Measurements from ENCODE around the gene NPIPB8.
"Not testable (repeated sequence)": the region's sequence is repeated elsewhere in the genome, so short reads cannot be mapped to it uniquely, and the experiment has no call there.

Gene NPIPB8

GRCh38 chr16:28636093-28636823, 1.6 kb upstream of the NPIPB8 start:
- not testable (repeated sequence) for DNase-seq

DNA sequence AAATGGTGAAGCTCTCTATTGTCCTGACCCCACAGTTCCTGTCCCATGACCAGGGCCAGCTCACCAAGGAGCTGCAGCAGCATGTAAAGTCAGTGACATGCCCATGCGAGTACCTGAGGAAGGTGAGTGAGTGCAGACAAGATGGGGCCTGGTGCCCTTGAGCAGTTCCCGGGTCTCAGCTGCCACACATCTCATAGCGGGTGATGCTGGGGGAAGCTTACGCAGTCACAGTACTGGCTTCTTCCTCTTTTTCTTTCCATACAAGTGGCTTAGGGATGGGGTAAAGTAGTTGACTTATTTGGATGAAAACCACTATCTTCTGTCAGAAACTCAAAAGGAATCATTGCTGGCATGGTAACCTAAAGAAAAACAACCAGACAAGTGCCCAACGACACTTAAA, 494 bp downstream of the NPIPB8 start:
- not testable (repeated sequence) for DNase-seq

DNA sequence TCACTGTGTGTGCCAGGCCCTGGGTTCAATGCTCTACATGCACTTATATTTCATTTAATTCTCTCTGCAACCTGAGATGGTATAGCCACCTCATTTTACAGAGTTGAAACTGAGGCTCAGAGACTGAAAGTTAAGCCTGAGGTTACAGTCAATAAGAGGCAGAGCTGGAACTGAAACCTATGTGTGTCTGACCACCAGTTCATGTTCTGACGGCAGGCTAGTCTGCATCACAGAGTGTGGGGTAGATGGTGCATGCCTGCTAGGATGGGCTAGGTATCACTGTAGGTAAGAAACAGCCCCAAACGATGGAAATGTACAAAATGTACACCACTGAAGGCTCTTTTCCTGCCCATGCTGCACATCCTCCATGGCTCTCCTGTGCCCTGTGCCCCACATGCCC, 2.1 kb downstream of the NPIPB8 start:
- DNase-seq, result not testable (repeated sequence)

GRCh38 chr16:28666264-28666663, 28.4 kb downstream of the NPIPB8 start:
- not testable (repeated sequence) for DNase-seq

DNA sequence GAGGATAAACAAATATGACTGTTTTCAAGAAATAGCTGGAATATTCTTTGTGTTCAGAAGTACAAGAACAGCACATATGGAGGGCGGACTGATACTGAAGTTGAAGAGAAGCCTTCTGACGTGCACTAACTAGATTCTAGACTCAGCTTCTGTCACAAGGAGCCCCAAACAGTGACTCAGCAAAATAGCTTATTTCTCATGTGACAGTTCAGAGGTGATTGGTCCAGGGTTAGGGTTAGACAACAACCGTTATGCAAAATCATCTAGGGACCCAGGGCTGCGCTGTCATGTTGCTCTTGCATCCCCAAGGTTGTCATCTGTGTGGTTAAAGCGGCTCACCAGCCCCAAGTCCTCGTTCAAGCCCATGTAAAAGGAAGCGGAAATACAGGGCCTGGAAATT, 29.6 kb downstream of the NPIPB8 start:
- not testable (repeated sequence) for DNase-seq

DNA sequence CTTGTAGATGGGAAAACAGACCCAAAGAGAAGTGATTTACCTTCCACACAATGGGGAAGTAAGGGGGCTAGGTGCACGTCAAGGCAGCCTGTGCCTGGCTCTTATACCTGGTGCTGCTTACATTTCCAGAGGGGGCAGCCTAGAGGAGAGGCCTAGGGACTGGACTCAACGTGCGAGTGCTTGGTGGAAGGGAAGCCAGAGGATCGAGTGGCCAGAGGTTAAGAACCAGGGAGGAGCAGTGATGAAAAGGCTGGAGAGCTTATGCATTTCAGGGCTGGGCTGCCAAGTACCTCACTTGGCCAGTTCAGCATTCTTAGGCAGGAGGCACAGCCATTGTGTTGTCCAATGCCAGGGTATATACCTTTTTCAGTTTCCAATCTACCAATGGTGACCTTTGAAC, 30.3 kb downstream of the NPIPB8 start:
- DNase-seq, result not testable (repeated sequence)

DNA sequence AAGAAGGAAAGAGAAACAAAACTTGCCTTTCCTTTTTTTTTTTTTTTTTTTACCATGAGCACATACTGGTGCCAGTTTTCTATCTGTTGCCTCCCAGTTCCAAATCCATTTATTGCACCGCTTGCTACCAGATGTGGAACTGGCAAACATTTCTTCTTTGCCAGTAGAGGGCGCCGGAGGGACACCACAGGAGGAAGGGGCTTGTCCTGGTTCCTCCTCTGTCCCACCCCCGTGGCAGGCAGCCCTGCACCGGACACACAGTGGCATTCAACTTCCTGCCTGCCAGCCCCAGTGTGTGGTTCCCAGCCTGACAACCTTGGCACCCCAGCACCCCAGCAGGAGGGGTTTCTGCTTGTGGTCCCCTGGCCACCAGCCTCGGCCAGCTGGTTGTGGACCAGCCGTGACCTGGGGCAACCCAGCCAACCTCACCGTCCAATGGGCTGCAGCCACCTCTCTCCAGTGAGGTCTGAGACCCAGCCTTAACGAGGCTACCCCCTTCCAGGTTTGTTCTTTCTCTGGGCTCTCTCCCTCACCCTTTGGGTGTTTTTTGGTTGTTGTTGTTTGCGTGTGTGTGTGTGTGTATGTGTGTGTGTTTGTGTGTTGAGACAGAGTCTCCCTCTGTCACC, 50.6 kb downstream of the NPIPB8 start:
- not testable (repeated sequence) for DNase-seq

- not testable (repeated sequence) for DNase-seq
These were observed 51.6 kb downstream of the NPIPB8 start for GRCh38 chr16:28689425-28689824.

DNA sequence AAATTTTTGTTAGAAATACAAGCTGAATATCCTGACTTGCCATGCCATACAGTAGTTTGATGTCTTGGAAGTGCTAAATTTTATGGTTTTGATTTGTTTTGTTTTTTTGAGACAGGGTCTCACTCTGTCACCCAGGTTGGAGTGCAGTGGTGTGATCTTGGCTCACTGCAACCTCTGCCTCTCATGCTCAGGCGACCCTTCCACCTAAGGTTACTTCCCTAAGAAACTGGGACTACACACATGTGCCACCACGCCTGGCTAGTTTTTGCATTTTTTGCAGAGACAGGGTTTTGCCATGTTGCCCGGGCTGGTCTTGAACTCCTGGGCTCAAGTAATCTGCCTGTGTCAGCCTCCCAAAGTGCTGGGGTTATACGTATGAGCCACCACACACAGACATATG, 53.9 kb downstream of the NPIPB8 start:
- not testable (repeated sequence) for DNase-seq

DNA sequence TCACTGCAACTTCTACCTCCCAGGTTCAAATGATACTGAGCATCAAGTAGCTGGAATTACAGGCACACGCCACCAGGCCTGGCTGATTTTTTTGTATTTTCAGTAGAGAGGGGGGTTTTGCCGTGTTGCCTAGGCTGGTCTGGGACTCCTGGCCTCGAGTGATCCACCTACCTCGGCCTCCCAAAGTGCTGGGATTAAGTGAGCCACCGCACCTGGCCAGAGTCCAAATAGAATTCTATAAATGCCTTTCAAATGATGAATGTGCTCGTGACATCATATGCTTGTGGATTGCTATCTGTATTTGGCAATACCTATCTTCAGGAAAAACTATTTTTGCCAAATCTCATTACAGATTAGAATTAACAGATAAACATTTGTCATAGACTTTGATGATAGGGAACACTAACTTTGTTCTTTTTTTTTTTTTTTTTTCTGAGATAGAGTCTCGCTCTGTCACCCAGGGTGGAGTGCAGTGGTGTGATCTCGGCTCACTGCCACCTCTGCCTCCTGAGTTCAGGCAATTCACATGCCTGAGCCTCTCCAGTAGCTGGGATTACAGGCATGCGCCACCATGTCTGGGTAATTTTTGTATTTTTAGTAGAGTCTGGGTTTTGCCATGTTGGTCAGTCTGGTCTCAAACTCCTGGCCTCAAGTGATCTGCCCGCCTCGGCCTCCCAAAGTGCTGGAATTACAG, 55.5 kb downstream of the NPIPB8 start:
- DNase-seq, result not testable (repeated sequence)

- DNase-seq, result not testable (repeated sequence)
These were observed 61.9 kb downstream of the NPIPB8 start for GRCh38 chr16:28699792-28700191.

DNA sequence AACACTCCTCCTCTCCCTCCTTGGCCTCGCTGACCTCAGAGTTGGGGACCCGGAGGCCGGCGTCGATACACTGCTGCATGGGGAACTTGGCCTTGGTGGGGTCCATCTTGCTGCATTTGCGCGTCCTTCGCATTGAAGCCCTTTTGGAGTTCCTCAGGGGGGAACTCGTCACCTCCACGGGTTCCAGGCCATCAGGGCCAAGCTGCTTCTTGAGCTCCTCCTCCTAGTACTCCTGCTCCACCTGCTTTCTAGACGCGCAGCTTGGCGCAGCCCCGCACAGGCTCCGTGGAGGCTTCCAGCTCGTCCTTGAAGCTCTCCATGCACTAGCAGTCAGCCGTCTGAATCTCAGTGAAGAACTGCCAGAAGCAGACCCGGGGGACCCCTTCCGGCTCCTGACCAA, 62.5 kb downstream of the NPIPB8 start:
- not testable (repeated sequence) for DNase-seq

DNA sequence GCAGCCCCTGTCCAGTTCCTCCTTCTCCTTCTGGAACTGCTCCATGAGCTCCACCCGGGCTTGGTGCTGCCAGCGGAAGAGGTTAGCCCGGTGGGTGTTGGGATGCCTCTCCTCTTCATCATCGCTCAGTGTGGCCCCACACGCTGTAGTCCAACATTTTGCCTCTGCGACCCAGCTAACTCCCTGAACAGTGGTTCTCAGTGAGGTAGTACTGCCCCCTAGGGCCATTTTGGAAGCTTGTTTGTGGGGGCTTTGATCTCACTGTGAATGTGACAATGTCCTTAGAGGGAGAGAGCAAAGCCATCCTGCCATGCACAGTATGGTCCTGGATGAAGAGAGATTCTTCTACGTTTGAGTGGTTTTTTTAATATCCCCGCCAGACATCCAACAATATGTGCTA, 63.5 kb downstream of the NPIPB8 start:
- not testable (repeated sequence) for DNase-seq

- not testable (repeated sequence) for DNase-seq
These were observed 66.4 kb downstream of the NPIPB8 start for GRCh38 chr16:28704246-28704645.

Measured in activated effector memory CD4-positive, alpha-beta T cell treated with Interleukin-2 at 50 U/mL for 16 hours (primary cell).